Urinary bladder (tissue), 4 donors: ENCODE measurements around the gene CTBP1. TPM values are rescaled to one million over a fixed set of nuclear protein-coding genes. Genes with fewer than 3 reads are reported as not detected.

Experiments
- DNase-seq: peaks from one replicate; pipeline ENCODE4 v3.0.0-alpha.2; 2015; ENCODE audit errors: extremely low spot score
- H3K27ac ChIP-seq: one replicate; pipeline ENCODE4 v1.5.1; 2013; ENCODE audit warnings: low read depth, mild to moderate bottlenecking, moderate library complexity
- H3K36me3 ChIP-seq: one replicate; pipeline ENCODE4 v1.6.1; 2013; ENCODE audit warnings: mild to moderate bottlenecking, moderate library complexity; ENCODE audit not compliant: insufficient read depth
- H3K4me1 ChIP-seq: one replicate; pipeline ENCODE4 v1.6.1; 2013; ENCODE audit warnings: mild to moderate bottlenecking, moderate library complexity; ENCODE audit not compliant: insufficient read depth
- H3K4me3 ChIP-seq: one replicate; pipeline ENCODE4 v1.5.1; 2013; ENCODE audit warnings: low read depth, low read length
- WGBS: extraction: QIAGEN DNeasy Blood & Tissue Kit; methylation state at CpG from one replicate; pipeline ENCODE4 v1.1.7; 2013; 5-methylcytosine and 5-hydroxymethylcytosine counted together
- polyA plus RNA-seq: library from polyadenylated mRNA; stranded (reverse); fragments of 200-250 nt; gene quantifications from one replicate; pipeline ENCODE4 v1.2.3, GENCODE V29; 2013
- total RNA-seq: library from RNA; depleted of rRNA; stranded (reverse); fragments of >200 nt; gene quantifications from one replicate; pipeline ENCODE4 v1.2.3, GENCODE V29; 2014
- donor health status: healthy with polysubstance abuse.
- donor health status: healthy.

CTBP1 gene
- total and polyA plus RNA-seq, 2 donors = 85.9 to 140 TPM

- DNase-seq = no peak
- Histone ChIP-seq H3K4me3 (no peak overlapping the region), H3K36me3 (no peaks in the 10 kb centered on the region), H3K27ac (no peak overlapping the region), H3K4me1 (no peaks in the 10 kb centered on the region)
- WGBS = 87% methylated on average over 12 of the region's 12 CpGs
Measured at GRCh38 chr4:1207157-1207470, 41.8 kb downstream of the CTBP1 start.

GRCh38 chr4:1206299-1207156, 42.4 kb downstream of the CTBP1 start:
- Histone ChIP-seq H3K27ac (no peak overlapping the region), H3K4me3 (no peak overlapping the region), H3K36me3 (no peaks in the 10 kb centered on the region), H3K4me1 (no peaks in the 10 kb centered on the region)
- 94% methylated on average over 21 of the region's 21 CpGs for WGBS
- DNase-seq = no peak

- 90% methylated on average over 17 of the region's 17 CpGs for WGBS
- no peak for DNase-seq
Measured at GRCh38 chr4:1205586-1206298, 43.2 kb downstream of the CTBP1 start.

GRCh38 chr4:1204828-1205585, 43.9 kb downstream of the CTBP1 start:
- 80% methylated on average over 25 of the region's 25 CpGs for WGBS
- no peak for DNase-seq
- H3K4me3 ChIP-seq = no peak overlapping the region
- no peaks in the 10 kb centered on the region for H3K4me1 ChIP-seq
- H3K27ac ChIP-seq = no peak overlapping the region
- no peaks in the 10 kb centered on the region for H3K36me3 ChIP-seq

More at GRCh38 chr4:1205586-1206298, 43.2 kb downstream of the CTBP1 start:
- no peaks in the 10 kb centered on the region for H3K4me1 ChIP-seq
- H3K4me3 ChIP-seq = no peak overlapping the region
- H3K36me3 ChIP-seq = no peaks in the 10 kb centered on the region
- H3K27ac ChIP-seq = no peak overlapping the region

- Histone ChIP-seq H3K27ac (no peak overlapping the region), H3K36me3 (no peaks in the 10 kb centered on the region), H3K4me1 (no peaks in the 10 kb centered on the region), H3K4me3 (no peak overlapping the region)
- DNase-seq = no peak
- 95% methylated on average over 21 of the region's 21 CpGs for WGBS
Measured at GRCh38 chr4:1204286-1204827, 44.6 kb downstream of the CTBP1 start.

- Histone ChIP-seq H3K4me1 (no peaks in the 10 kb centered on the region), H3K36me3 (no peaks in the 10 kb centered on the region), H3K27ac (peak overlapping the region; percentile 85), H3K4me3 (no peak overlapping the region)
- 91% methylated on average over 13 of the region's 13 CpGs for WGBS
- no peak for DNase-seq
Measured at GRCh38 chr4:1203026-1203616, 45.8 kb downstream of the CTBP1 start.

- H3K27ac ChIP-seq = peak overlapping the region; percentile 85
- 88% methylated on average over 19 of the region's 19 CpGs for WGBS
- no peak for DNase-seq
- no peaks in the 10 kb centered on the region for H3K4me1 ChIP-seq
- no peaks in the 10 kb centered on the region for H3K36me3 ChIP-seq
- H3K4me3 ChIP-seq = no peak overlapping the region
Measured at GRCh38 chr4:1202526-1203011, 46.4 kb downstream of the CTBP1 start.

GRCh38 chr4:1201851-1202525, 46.9 kb downstream of the CTBP1 start:
- WGBS = 57% methylated on average over 26 of the region's 26 CpGs
- DNase-seq = no peak
- H3K4me1 ChIP-seq = no peaks in the 10 kb centered on the region
- no peaks in the 10 kb centered on the region for H3K36me3 ChIP-seq
- H3K27ac ChIP-seq = peak overlapping the region; percentile 85
- H3K4me3 ChIP-seq = no peak overlapping the region

- peak; percentile 59 for DNase-seq
- H3K4me1 ChIP-seq = no peaks in the 10 kb centered on the region
- H3K27ac ChIP-seq = peak overlapping the region; percentile 77
Measured at GRCh38 chr4:1200425-1201035, 48.4 kb downstream of the CTBP1 start.

GRCh38 chr4:1199556-1200331, 49.2 kb downstream of the CTBP1 start:
- 71% methylated on average over 27 of the region's 27 CpGs for WGBS
- Histone ChIP-seq H3K27ac (peak overlapping the region; percentile 48), H3K36me3 (no peaks in the 10 kb centered on the region), H3K4me3 (no peak overlapping the region), H3K4me1 (no peaks in the 10 kb centered on the region)
- no peak for DNase-seq

More at GRCh38 chr4:1200425-1201035, 48.4 kb downstream of the CTBP1 start:
- H3K4me3 ChIP-seq = peak overlapping the region; percentile 8
- H3K36me3 ChIP-seq = no peaks in the 10 kb centered on the region
- WGBS = 19% methylated on average over 20 of the region's 20 CpGs

GRCh38 chr4:1198098-1198844, 50.7 kb downstream of the CTBP1 start:
- no peaks in the 10 kb centered on the region for H3K4me1 ChIP-seq
- 77% methylated on average over 24 of the region's 24 CpGs for WGBS
- no peak for DNase-seq
- H3K4me3 ChIP-seq = no peak overlapping the region
- H3K27ac ChIP-seq = no peak overlapping the region
- H3K36me3 ChIP-seq = no peaks in the 10 kb centered on the region
